Nephron progenitor cell (in vitro differentiated cells): ENCODE measurements around the gene CNP.
A peak's percentile ranks its signal among the peaks of the same experiment; 100 is the strongest.
"Not testable (repeated sequence)": the region's sequence is repeated elsewhere in the genome, so short reads cannot be mapped to it uniquely, and the experiment has no call there.

Experiments used
- DNase-seq: peaks from one replicate; pipeline ENCODE4 v3.0.0; 2021
- H3K27ac Mint-ChIP-seq: 2 replicates; pipeline ENCODE4 v1.8.0; 2021; ENCODE audit warnings: mild to moderate bottlenecking, moderate library complexity, mixed read lengths
- H3K27me3 Mint-ChIP-seq: 2 replicates; pipeline ENCODE4 v1.8.0; 2021; ENCODE audit warnings: mild to moderate bottlenecking, low read depth, mixed read lengths; ENCODE audit not compliant: poor library complexity
- H3K36me3 Mint-ChIP-seq: 2 replicates; pipeline ENCODE4 v1.8.0; 2021; ENCODE audit warnings: low read depth, mixed read lengths
- H3K4me1 Mint-ChIP-seq: 2 replicates; pipeline ENCODE4 v1.8.0; 2021; ENCODE audit warnings: mixed read lengths
- H3K4me3 Mint-ChIP-seq: 2 replicates; pipeline ENCODE4 v1.8.0; 2021; ENCODE audit warnings: mild to moderate bottlenecking, moderate library complexity, mixed read lengths
- H3K9me3 Mint-ChIP-seq: 2 replicates; pipeline ENCODE4 v1.8.0; 2021; ENCODE audit warnings: mild to moderate bottlenecking, moderate library complexity, mixed read lengths
- TF ChIP-seq, protein P1 (sequence below): fragments of 200-600 bp; sonication (generic); IDR thresholded peaks from 2 replicates; pipeline ENCODE4 v1.5.0; 2021; ENCODE audit warnings: antibody characterized with exemption

Gene CNP

DNA sequence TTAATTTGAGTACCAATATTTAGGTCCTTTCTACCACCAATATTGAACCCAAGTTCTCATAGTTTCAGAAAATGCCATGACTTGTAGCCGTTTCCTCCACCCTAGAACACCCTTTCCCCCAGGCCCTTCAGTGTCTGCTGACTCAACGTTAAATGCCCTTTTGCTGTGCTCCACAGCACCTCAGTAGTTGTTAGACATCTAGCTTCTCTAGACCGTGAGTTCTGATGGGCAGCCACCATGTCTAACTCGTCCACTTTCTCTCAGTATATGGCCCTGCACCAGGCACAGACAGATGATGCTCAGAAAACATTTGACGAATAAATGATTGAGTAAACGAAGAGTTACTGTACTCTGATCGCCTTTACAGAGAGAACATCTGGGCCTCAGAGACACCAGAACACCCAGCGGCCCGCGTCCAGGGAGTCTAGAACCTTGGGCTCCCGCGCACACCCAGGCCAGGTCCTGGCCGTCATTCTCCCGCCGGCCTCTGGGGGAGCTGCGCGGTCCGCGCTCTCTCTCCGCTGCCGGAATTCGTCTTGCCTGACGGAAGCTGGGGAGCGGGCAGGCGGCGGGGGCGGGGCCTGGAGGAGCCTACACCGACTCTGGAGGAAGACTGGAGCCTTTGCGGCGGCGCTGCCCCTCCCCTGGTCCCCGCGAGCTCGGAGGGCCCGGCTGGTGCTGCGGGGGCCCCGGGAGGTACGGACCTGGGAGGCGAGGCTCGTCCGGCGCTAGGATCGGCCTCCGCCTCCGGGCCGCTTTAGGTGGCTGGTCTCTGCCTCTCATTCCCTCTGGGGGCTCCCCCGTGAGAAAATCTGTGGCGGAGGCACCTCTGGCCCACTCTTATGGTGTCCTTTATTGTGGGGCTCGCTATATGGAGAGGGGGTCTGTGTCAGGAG is 53.2 kb downstream of the CNP start, which contains the start of gene NKIRAS2:
Gene NKIRAS2, plus strand, starts transcription at position 582 of the 896 bp plus-strand sequence. CDS start 1,488 bp downstream, outside the sequence.
- Mint-ChIP-seq H3K4me3 (peak within 1 kb of the TSS; percentile 99), H3K9me3 (no peaks in the 10 kb centered on the region), H3K27me3 (no peaks in the 10 kb centered on the region), H3K27ac (peak within 1 kb of the TSS; percentile 58), H3K4me1 (peaks cover 60% of the 10 kb centered on the region), H3K36me3 (peaks cover 18% of the 10 kb centered on the region)
- TF ChIP-seq, protein P1, sequence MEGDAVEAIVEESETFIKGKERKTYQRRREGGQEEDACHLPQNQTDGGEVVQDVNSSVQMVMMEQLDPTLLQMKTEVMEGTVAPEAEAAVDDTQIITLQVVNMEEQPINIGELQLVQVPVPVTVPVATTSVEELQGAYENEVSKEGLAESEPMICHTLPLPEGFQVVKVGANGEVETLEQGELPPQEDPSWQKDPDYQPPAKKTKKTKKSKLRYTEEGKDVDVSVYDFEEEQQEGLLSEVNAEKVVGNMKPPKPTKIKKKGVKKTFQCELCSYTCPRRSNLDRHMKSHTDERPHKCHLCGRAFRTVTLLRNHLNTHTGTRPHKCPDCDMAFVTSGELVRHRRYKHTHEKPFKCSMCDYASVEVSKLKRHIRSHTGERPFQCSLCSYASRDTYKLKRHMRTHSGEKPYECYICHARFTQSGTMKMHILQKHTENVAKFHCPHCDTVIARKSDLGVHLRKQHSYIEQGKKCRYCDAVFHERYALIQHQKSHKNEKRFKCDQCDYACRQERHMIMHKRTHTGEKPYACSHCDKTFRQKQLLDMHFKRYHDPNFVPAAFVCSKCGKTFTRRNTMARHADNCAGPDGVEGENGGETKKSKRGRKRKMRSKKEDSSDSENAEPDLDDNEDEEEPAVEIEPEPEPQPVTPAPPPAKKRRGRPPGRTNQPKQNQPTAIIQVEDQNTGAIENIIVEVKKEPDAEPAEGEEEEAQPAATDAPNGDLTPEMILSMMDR = peak; percentile 90
- peak; percentile 97 for DNase-seq

DNA sequence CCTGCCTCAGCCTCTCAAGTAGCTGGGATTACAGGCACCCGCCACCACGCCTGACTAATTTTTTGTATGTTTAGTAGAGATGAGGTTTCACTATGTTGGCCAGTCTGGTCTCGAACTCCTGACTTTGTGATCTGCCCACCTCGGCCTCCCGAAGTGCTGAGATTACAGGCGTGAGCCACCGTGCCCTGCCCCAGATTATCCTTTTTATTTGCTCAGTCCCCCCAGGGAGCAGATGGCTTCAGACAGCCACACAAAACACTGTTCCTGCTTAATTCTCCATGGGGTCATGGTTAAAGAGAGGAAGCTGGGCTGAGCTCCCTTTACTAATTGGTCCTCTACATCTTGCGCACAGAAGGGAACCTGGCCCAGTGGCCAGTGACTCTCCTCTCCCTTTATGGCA is 54.2 kb downstream of the CNP start:
- H3K27me3 Mint-ChIP-seq, H3K9me3 Mint-ChIP-seq, H3K27ac Mint-ChIP-seq, DNase-seq: not testable (repeated sequence)
- peak overlapping the region; percentile 99 for H3K4me3 Mint-ChIP-seq
- H3K4me1 Mint-ChIP-seq = peaks cover 58% of the 10 kb centered on the region
- peaks cover 17% of the 10 kb centered on the region for H3K36me3 Mint-ChIP-seq

DNA sequence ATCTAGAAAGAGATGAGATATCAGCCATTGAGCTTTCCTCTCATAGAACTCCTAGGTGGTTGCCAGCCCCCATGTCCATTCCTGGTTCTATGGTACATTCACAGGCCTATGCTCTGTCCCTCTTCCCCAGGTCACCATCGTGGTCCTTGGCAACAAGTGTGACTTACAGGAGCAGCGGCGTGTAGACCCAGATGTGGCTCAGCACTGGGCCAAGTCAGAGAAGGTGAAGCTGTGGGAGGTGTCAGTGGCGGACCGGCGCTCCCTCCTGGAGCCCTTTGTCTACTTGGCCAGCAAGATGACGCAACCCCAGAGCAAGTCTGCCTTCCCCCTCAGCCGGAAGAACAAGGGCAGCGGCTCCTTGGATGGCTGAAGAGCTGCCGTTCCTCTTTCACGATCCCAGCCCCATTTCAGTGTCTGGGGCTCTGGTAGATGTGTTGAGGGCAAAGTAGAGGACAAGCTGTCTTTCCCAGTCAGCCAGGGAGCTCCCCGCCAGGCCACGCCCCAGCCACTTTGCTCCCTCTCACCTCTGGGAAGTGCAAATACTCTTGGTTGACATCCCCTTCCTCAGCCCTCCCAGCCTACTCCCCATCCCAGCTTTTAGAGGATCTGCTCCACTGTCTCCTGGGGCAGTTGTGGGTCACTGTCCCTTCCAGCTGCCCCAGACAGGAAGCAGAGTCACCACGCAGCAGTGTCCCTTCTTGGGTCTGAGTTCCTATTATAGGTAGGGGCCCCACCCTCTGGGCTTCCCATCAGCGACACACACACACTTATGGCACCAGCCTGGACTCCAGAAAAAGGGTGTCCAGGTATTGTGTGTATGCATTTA is 57.1 kb downstream of the CNP start:
- peaks cover 17% of the 10 kb centered on the region for H3K36me3 Mint-ChIP-seq
- no peak overlapping the region for H3K4me3 Mint-ChIP-seq
- TF ChIP-seq, protein P1 = no peak
- H3K9me3 Mint-ChIP-seq = no peaks in the 10 kb centered on the region
- no peak for DNase-seq
- peak overlapping the region; percentile 71 for H3K27ac Mint-ChIP-seq
- peaks cover 69% of the 10 kb centered on the region for H3K4me1 Mint-ChIP-seq
- peaks cover 2% of the 10 kb centered on the region for H3K27me3 Mint-ChIP-seq

DNA sequence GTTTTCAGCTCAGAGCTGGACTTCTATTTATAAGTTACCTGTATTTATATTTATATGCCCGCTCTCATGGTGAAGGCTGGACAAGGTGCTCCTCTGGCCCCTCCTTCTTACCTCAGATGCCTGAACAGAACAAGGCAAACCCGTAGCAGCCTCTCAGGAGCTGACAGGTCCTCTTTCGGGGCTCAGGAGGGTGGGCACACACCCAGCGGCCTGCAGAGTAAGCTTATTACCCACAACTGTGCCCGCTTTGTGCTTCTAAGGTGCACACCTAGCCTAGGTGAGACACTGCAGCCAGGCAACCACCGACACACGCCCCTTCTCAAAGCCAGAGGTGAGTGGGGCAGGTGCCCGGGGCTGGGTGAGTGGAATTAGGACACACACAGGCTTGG is 58.6 kb downstream of the CNP start:
- H3K4me3 Mint-ChIP-seq = no peak overlapping the region
- TF ChIP-seq, protein P1 = no peak
- DNase-seq = no peak
- H3K36me3 Mint-ChIP-seq = peaks cover 21% of the 10 kb centered on the region
- peaks cover 2% of the 10 kb centered on the region for H3K27me3 Mint-ChIP-seq
- no peak overlapping the region for H3K27ac Mint-ChIP-seq
- H3K4me1 Mint-ChIP-seq = peaks cover 66% of the 10 kb centered on the region
- H3K9me3 Mint-ChIP-seq = no peaks in the 10 kb centered on the region

DNA sequence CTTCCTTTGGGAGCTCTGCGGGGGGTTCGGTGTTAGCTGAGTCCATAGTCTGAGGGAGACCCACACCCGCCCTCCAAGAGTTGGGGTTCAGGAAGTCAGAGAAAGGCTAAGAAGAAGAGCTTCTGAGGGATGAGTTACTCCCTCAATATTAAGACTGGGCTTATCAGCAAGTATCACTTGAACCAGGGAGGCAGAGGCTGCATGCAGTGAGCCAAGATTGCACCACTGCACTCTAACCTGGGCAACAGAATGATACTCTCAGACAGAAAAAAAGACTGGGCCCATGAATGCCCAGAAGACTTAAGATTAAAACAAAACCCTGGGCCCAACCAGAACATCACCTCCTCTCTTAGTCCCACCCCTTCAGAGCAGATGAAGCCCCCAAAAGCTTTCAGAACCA is 59.3 kb downstream of the CNP start:
- peaks cover 63% of the 10 kb centered on the region for H3K4me1 Mint-ChIP-seq
- no peak overlapping the region for H3K4me3 Mint-ChIP-seq
- DNase-seq = no peak
- H3K27me3 Mint-ChIP-seq = peaks cover 2% of the 10 kb centered on the region
- peaks cover 21% of the 10 kb centered on the region for H3K36me3 Mint-ChIP-seq
- H3K27ac Mint-ChIP-seq = peak overlapping the region; percentile 42
- TF ChIP-seq, protein P1 = no peak
- H3K9me3 Mint-ChIP-seq = no peaks in the 10 kb centered on the region
